ENCODE measurements around the gene NR2F1-AS1. TPM values are rescaled to one million over a fixed set of nuclear protein-coding genes. Genes with fewer than 3 reads are reported as not detected.

Gene NR2F1-AS1
- polyA plus RNA-seq, 2 of the 4 experiments (the other 2 are of a cell fraction) = 5.5 to 8.3 TPM

- DNase-seq (ENCODE audit: low read depth in 1 of 2, low spot score in 1 of 2) (peak in 1 of 2 experiments; percentile 62), FAIRE-seq (no peak), ATAC-seq (peak; percentile 2 to 6)
- 0% methylated on average over 25 of the region's 70 CpGs for WGBS (ENCODE audit: missing lambda C conversion rate)
- Histone ChIP-seq H3K27ac (peak overlapping the region; percentile 87 to 94), H3K4me3 (peak overlapping the region; percentile 78), H3K4me1 (0 out of 3 replicates have a peak, but pooled peaks cover 2% of the 10 kb centered on the region), H3K4me2 (peak overlapping the region; percentile 99), H3K9me3 (no peaks in the 10 kb centered on the region)
- ChIA-PET POLR2A (interaction anchor here (1.0 to 1.3 kb wide), 2 partner anchors 36 to 393 kb away, joined by 5 to 6 read pairs; no protein-coding TSS in a partner anchor), CTCF (interaction anchor here (1.0 to 1.5 kb wide), 5 partner anchors 18 to 681 kb away, joined by 3 read pairs; no protein-coding TSS in a partner anchor)
- peak; percentile 42; the same call in 1 of the 2 replicates for TF ChIP-seq MAX (IDR thresholded peaks at IDR 0.05)
- TF ChIP-seq EHF (CRISPR knock-in tag; IDR thresholded peaks at IDR 0.05) = no peak
- TF ChIP-seq E2F6 (IDR thresholded peaks at IDR 0.05; ENCODE audit: borderline replicate concordance, low read depth) = peak; percentile 43; the same call in 1 of the 2 replicates
- no peak for TF ChIP-seq RNF2 (IDR thresholded peaks at IDR 0.05; ENCODE audit: borderline replicate concordance, low read depth)
- no peak for TF ChIP-seq ZFP36 (IDR thresholded peaks at IDR 0.05; ENCODE audit: borderline replicate concordance, partially characterized antibody)
- TF ChIP-seq POLR2A (IDR thresholded peaks at IDR 0.05; ENCODE audit: low read length) = peak; percentile 2; the same call in 1 of the 2 replicates
- TF ChIP-seq ZC3H11A (IDR thresholded peaks at IDR 0.05) = no peak
- TF ChIP-seq FOSB (CRISPR knock-in tag; IDR thresholded peaks at IDR 0.05) = no peak
- TF ChIP-seq GATA3 (IDR thresholded peaks at IDR 0.05; ENCODE audit: borderline replicate concordance) = no peak
- TF ChIP-seq RCOR1 (IDR thresholded peaks at IDR 0.05; ENCODE audit: low read depth, low read length) = no peak
- TF ChIP-seq BCL3 (IDR thresholded peaks at IDR 0.05) = no peak
- TF ChIP-seq ESRRA (IDR thresholded peaks at IDR 0.05; ENCODE audit: borderline replicate concordance, low read length) = no peak
These were observed 4.2 kb upstream of the NR2F1-AS1 start for GRCh38 chr5:93585041-93585766.

- no peak for DNase-seq (ENCODE audit: low read depth in 1 of 2, low spot score in 1 of 2)
- CTCF ChIA-PET = interaction anchor here (1.0 to 1.5 kb wide), 4 partner anchors 19 to 681 kb away, joined by 3 read pairs; no protein-coding TSS in a partner anchor
- ATAC-seq = peak in 1 of 2 experiments; percentile 6; a peak in 1 of 6 replicates
- H3K4me2 ChIP-seq = peak overlapping the region; percentile 99
- peak overlapping the region; percentile 78 for H3K4me3 ChIP-seq
- WGBS (ENCODE audit: missing lambda C conversion rate) = 0% methylated on average over 11 of the region's 48 CpGs
- H3K27ac ChIP-seq = peak overlapping the region; percentile 87 to 94
- H3K4me1 ChIP-seq = 0 out of 3 replicates have a peak, but pooled peaks cover 2% of the 10 kb centered on the region
- no peak for FAIRE-seq
- POLR2A ChIA-PET = interaction anchor here (0.7 to 1.3 kb wide), 3 partner anchors 36 to 527 kb away, joined by 3 to 6 read pairs (median 5); a partner anchor contains a TSS
- TF ChIP-seq ZSCAN20 (CRISPR knock-in tag; IDR thresholded peaks at IDR 0.05) (no peak), PBX3 (IDR thresholded peaks at IDR 0.05) (no peak), TP53 (CRISPR knock-in tag; IDR thresholded peaks at IDR 0.05) (no peak), REST (IDR thresholded peaks at IDR 0.05) (no peak), HES2 (IDR thresholded peaks at IDR 0.05) (no peak), CHD2 (IDR thresholded peaks at IDR 0.05; ENCODE audit: low read length, partially characterized antibody) (no peak), RAD21 (conservative IDR thresholded peaks at IDR 0.05 in 1 of 2, IDR thresholded peaks at IDR 0.05 in 1 of 2) (no peak), BHLHE40 (IDR thresholded peaks at IDR 0.05; ENCODE audit: low read depth, low read length) (no peak), TFCP2L1 (CRISPR knock-in tag; IDR thresholded peaks at IDR 0.05) (no peak), RFX5 (IDR thresholded peaks at IDR 0.05) (no peak), POLR2AphosphoS2 (conservative IDR thresholded peaks at IDR 0.05; ENCODE audit: low read length) (no peak), CHD4 (IDR thresholded peaks at IDR 0.05; ENCODE audit: borderline replicate concordance) (no peak), NFE2L2 (conservative IDR thresholded peaks at IDR 0.05; ENCODE audit: low read length) (no peak), MAX (IDR thresholded peaks at IDR 0.05) (no peak), ATOH8 (CRISPR knock-in tag; IDR thresholded peaks at IDR 0.05; ENCODE audit: low read depth) (no peak), SMC3 (IDR thresholded peaks at IDR 0.05) (no peak), HOXB5 (CRISPR knock-in tag; IDR thresholded peaks at IDR 0.05) (no peak)
- H3K9me3 ChIP-seq = no peaks in the 10 kb centered on the region
These were observed 3.6 kb upstream of the NR2F1-AS1 start for GRCh38 chr5:93584596-93585040.

Measured in A549 (cell line).